ENCODE measurements around the gene ALK.

DNA sequence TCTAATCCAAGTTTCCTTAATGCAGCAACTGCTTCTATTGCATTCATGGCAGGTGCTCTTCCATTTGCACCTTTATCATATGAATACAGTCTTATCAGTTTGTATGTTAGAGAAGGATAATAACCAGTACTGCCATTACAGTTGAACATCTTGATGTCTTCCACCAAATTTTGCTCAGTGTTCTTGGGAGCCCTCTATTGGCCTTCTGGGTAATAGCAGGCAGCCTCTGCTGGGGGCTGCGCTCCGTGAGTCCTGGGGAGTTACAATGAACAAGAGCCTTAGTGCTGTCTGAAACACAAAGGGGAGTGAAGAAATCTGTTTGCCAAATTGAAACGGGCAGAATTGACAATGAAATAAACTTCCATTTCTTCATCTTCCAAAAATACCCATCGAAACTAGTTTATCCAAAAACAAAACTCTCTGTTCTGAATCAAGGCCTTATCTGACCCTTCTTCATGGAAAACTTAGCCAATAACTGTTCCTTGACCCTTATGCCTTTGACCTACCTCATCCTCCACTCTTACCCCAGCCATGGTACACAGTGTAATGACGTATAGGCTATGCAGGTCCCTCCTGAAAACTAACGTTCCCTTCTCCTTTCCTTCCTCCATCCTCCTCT lies 79.9 kb downstream of the ALK start:
- TF ChIP-seq ZNF514 (tag by site-specific recombination; IDR thresholded peaks at IDR 0.05) (no peak), ZNF239 (tag by site-specific recombination; IDR thresholded peaks at IDR 0.05) (no peak), ZNF221 (tag by site-specific recombination; IDR thresholded peaks at IDR 0.05; ENCODE audit: borderline replicate concordance) (no peak), ZNF404 (tag by site-specific recombination; IDR thresholded peaks at IDR 0.05) (no peak), ZNF157 (tag by site-specific recombination; IDR thresholded peaks at IDR 0.05) (no peak), ZFHX2 (tag by site-specific recombination; conservative IDR thresholded peaks at IDR 0.05) (no peak), ZSCAN16 (tag by site-specific recombination; IDR thresholded peaks at IDR 0.05) (no peak)
- TF ChIP-seq, protein P1, sequence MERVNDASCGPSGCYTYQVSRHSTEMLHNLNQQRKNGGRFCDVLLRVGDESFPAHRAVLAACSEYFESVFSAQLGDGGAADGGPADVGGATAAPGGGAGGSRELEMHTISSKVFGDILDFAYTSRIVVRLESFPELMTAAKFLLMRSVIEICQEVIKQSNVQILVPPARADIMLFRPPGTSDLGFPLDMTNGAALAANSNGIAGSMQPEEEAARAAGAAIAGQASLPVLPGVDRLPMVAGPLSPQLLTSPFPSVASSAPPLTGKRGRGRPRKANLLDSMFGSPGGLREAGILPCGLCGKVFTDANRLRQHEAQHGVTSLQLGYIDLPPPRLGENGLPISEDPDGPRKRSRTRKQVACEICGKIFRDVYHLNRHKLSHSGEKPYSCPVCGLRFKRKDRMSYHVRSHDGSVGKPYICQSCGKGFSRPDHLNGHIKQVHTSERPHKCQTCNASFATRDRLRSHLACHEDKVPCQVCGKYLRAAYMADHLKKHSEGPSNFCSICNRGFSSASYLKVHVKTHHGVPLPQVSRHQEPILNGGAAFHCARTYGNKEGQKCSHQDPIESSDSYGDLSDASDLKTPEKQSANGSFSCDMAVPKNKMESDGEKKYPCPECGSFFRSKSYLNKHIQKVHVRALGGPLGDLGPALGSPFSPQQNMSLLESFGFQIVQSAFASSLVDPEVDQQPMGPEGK (tag by site-specific recombination; IDR thresholded peaks at IDR 0.05): no peak
- TF ChIP-seq, protein P2, sequence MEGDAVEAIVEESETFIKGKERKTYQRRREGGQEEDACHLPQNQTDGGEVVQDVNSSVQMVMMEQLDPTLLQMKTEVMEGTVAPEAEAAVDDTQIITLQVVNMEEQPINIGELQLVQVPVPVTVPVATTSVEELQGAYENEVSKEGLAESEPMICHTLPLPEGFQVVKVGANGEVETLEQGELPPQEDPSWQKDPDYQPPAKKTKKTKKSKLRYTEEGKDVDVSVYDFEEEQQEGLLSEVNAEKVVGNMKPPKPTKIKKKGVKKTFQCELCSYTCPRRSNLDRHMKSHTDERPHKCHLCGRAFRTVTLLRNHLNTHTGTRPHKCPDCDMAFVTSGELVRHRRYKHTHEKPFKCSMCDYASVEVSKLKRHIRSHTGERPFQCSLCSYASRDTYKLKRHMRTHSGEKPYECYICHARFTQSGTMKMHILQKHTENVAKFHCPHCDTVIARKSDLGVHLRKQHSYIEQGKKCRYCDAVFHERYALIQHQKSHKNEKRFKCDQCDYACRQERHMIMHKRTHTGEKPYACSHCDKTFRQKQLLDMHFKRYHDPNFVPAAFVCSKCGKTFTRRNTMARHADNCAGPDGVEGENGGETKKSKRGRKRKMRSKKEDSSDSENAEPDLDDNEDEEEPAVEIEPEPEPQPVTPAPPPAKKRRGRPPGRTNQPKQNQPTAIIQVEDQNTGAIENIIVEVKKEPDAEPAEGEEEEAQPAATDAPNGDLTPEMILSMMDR (tag by site-specific recombination; IDR thresholded peaks at IDR 0.05): no peak; the same call in 1 of the 2 replicates
- TF ChIP-seq, protein P3, sequence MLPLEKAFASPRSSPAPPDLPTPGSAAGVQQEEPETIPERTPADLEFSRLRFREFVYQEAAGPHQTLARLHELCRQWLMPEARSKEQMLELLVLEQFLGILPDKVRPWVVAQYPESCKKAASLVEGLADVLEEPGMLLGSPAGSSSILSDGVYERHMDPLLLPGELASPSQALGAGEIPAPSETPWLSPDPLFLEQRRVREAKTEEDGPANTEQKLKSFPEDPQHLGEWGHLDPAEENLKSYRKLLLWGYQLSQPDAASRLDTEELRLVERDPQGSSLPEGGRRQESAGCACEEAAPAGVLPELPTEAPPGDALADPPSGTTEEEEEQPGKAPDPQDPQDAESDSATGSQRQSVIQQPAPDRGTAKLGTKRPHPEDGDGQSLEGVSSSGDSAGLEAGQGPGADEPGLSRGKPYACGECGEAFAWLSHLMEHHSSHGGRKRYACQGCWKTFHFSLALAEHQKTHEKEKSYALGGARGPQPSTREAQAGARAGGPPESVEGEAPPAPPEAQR (tag by site-specific recombination; IDR thresholded peaks at IDR 0.05): no peak
- TF ChIP-seq, protein P4, sequence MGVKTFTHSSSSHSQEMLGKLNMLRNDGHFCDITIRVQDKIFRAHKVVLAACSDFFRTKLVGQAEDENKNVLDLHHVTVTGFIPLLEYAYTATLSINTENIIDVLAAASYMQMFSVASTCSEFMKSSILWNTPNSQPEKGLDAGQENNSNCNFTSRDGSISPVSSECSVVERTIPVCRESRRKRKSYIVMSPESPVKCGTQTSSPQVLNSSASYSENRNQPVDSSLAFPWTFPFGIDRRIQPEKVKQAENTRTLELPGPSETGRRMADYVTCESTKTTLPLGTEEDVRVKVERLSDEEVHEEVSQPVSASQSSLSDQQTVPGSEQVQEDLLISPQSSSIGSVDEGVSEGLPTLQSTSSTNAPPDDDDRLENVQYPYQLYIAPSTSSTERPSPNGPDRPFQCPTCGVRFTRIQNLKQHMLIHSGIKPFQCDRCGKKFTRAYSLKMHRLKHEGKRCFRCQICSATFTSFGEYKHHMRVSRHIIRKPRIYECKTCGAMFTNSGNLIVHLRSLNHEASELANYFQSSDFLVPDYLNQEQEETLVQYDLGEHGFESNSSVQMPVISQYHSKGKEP (tag by site-specific recombination; IDR thresholded peaks at IDR 0.05): no peak
- TF ChIP-seq, protein P5, sequence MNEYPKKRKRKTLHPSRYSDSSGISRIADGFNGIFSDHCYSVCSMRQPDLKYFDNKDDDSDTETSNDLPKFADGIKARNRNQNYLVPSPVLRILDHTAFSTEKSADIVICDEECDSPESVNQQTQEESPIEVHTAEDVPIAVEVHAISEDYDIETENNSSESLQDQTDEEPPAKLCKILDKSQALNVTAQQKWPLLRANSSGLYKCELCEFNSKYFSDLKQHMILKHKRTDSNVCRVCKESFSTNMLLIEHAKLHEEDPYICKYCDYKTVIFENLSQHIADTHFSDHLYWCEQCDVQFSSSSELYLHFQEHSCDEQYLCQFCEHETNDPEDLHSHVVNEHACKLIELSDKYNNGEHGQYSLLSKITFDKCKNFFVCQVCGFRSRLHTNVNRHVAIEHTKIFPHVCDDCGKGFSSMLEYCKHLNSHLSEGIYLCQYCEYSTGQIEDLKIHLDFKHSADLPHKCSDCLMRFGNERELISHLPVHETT (tag by site-specific recombination; IDR thresholded peaks at IDR 0.05): no peak
- TF ChIP-seq, protein P6, sequence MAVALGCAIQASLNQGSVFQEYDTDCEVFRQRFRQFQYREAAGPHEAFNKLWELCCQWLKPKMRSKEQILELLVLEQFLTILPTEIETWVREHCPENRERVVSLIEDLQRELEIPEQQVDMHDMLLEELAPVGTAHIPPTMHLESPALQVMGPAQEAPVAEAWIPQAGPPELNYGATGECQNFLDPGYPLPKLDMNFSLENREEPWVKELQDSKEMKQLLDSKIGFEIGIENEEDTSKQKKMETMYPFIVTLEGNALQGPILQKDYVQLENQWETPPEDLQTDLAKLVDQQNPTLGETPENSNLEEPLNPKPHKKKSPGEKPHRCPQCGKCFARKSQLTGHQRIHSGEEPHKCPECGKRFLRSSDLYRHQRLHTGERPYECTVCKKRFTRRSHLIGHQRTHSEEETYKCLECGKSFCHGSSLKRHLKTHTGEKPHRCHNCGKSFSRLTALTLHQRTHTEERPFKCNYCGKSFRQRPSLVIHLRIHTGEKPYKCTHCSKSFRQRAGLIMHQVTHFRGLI (tag by site-specific recombination; IDR thresholded peaks at IDR 0.05): no peak

Measured in HEK293 (cell line).